Stimulated activated CD8-positive, alpha-beta memory T cell treated with anti-CD3 and anti-CD28 coated beads, Interleukin-12 subunit alpha, Interleukin-12 subunit beta, amount 100 ng/mL, for 4 hours (primary cell): ENCODE results near the gene PDCD2L.
"Not testable (repeated sequence)": the region's sequence is repeated elsewhere in the genome, so short reads cannot be mapped to it uniquely, and the experiment has no call there.

Experiments
- DNase-seq: peaks from one replicate; pipeline ENCODE4 v3.0.0-alpha.2; 2020; ENCODE audit warnings: low read depth

Gene PDCD2L

GRCh38 chr19:34375598-34375997 is 28.6 kb upstream of the PDCD2L start:
- no peak for DNase-seq

- no peak for DNase-seq
These were observed 23.5 kb upstream of the PDCD2L start for GRCh38 chr19:34380639-34381241.

GRCh38 chr19:34381399-34382251 is 22.6 kb upstream of the PDCD2L start:
- DNase-seq: no peak

- no peak for DNase-seq
These were observed 21.7 kb upstream of the PDCD2L start for GRCh38 chr19:34382471-34382870.

- DNase-seq: no peak
These were observed 20.6 kb upstream of the PDCD2L start for GRCh38 chr19:34383599-34383998.

- DNase-seq: no peak
These were observed 17.4 kb upstream of the PDCD2L start for GRCh38 chr19:34386645-34387445.

- DNase-seq: no peak
These were observed 16.8 kb upstream of the PDCD2L start for GRCh38 chr19:34387446-34387810.

- not testable (repeated sequence) for DNase-seq
These were observed 15.5 kb upstream of the PDCD2L start for GRCh38 chr19:34388745-34389144.

- no peak for DNase-seq
These were observed 12.4 kb upstream of the PDCD2L start for GRCh38 chr19:34391813-34392212.

GRCh38 chr19:34393031-34393430 is 11.2 kb upstream of the PDCD2L start:
- no peak for DNase-seq

- no peak for DNase-seq
These were observed 10.6 kb upstream of the PDCD2L start for GRCh38 chr19:34393629-34394028.

- DNase-seq: no peak
These were observed 6.3 kb upstream of the PDCD2L start for GRCh38 chr19:34397853-34398252.

GRCh38 chr19:34399886-34400285 is 4.3 kb upstream of the PDCD2L start:
- no peak for DNase-seq

- DNase-seq: not testable (repeated sequence)
These were observed 3.4 kb upstream of the PDCD2L start for GRCh38 chr19:34400844-34401243.

- DNase-seq: no peak
These were observed 2.1 kb upstream of the PDCD2L start for GRCh38 chr19:34402074-34402600.

GRCh38 chr19:34403784-34404108 is 453 bp upstream of the PDCD2L start:
- DNase-seq: no peak

- no peak for DNase-seq
These were observed 1.9 kb downstream of the PDCD2L start for GRCh38 chr19:34405892-34406660.

GRCh38 chr19:34408411-34408810 is 4.2 kb downstream of the PDCD2L start:
- DNase-seq: no peak

- DNase-seq: no peak
These were observed 5.3 kb downstream of the PDCD2L start for GRCh38 chr19:34409189-34410164.

- DNase-seq: no peak
These were observed 7.0 kb downstream of the PDCD2L start for GRCh38 chr19:34411216-34411615.
